Left kidney (tissue), 2 donors: ENCODE results near the gene ITPRID2. TPM values are rescaled to one million over a fixed set of nuclear protein-coding genes. Genes with fewer than 3 reads are reported as not detected.

Source experiments
- DNase-seq: peaks from one replicate; pipeline ENCODE4 v3.0.0-alpha.2; 2013
- polyA plus RNA-seq: library from polyadenylated mRNA; unstranded; fragments of 120-200 nt; gene quantifications from one replicate; pipeline ENCODE4 v1.2.1, GENCODE V29; 2013; ENCODE audit not compliant: insufficient read length

Gene ITPRID2
- polyA plus RNA-seq, 1 donor: 206 TPM

DNA sequence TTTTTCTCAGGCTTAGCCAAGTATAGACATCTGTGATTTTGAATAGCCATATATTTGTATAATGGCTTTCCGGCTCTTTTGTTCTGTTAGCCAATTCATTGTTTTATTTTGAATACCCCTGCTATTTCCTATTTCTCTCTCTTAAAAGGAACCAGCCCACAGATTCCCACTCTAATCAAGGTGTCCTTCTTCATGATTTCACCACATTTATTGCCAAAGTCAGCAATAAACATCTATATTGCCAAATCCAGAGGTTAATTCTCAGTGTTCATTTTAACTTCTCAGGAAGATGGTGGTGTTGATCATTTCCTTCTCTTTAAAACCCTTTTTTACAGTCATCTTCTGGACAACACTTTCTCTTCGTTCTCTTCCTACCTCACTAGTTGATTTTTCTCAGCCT is 13.1 kb upstream of the ITPRID2 start:
- DNase-seq: no peak

DNA sequence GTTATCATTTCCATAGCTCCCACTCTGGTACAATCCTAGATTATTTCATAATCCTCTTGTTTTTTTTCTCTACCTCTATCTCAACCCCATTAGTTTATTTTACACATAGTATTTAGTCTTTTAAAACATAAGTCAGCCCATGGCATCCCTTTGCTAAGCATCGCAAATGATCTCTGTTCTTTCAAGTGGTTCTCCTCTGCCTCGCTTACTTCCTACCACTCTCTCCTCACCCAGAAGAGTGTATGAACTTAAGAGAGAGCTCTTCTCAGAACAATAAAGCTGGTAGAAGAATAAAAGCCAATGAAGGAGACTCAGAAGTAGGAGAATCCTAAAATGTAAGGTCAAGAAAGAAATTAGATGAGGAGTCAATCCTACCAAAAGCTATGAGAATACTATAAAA is 12.2 kb upstream of the ITPRID2 start:
- DNase-seq: no peak

DNA sequence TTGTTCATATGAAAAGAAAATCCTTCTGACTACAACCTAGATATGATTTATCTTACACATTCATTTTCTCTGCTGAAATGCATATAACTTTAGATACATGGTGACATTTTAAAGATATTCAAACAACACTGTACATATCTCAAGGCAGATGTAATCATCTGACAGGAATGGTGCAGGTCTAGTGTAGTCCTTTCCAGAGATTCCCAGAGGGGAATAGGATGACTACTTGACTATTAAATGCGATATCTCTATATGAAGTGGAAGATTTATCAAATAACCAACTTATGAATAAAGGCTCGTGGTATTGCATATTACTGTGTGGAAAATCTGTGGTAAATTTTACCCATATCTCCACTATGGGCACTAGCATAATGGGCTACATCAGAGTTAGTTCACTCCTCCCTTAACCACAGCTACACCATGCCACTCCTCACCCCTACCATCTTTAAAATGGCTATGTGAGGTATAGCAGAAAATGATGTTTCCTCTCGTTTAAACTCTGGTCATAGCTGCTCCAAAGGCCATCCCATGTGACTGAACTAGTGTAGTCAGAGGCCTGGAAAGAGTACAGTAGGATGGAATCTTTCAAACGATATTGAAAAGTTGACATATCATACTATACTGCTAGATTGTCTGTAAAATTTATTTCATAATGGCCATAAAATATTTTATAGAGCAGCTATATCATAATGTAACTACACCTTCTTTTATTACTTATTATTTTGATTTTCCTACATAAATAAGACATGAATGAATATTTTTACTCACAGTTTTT is 9.1 kb upstream of the ITPRID2 start:
- no peak for DNase-seq

DNA sequence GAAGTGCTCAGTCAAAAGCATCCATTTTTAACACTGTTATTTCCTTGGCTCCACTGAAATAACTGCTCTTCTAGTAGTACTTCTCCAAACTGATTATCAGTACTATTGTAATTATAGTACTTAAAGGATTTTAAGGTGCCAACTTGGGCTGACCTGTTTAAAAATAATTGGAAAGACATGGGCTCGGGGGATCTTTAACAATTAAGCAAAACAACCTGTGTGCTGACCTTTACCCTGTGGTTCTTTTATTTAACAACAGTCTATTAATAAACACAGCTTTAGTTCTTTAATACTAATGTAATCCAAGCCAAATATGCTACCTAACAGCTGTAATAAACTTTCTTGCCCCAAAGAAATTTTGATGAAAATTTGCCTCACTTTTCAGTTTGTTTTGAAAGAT is 6.9 kb upstream of the ITPRID2 start:
- no peak for DNase-seq

DNA sequence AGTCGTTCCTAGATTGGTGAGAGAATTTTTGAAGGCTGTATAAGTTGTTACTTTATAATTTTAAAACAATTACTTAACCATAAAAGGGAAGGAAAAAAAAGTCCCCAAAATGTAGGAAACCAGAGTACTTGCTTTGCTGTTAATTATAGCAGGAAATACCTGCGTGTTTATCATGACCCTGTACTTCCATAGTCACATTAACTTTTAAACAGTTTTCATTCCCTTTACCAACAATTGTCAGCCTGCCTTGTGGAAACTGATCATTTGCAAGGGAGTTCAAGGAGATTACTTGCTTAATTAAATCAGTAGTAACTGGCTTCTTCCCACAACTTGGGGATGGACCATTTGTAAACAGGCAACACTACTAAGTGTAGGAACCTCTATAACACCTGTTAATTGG is 6.4 kb upstream of the ITPRID2 start:
- no peak for DNase-seq

DNA sequence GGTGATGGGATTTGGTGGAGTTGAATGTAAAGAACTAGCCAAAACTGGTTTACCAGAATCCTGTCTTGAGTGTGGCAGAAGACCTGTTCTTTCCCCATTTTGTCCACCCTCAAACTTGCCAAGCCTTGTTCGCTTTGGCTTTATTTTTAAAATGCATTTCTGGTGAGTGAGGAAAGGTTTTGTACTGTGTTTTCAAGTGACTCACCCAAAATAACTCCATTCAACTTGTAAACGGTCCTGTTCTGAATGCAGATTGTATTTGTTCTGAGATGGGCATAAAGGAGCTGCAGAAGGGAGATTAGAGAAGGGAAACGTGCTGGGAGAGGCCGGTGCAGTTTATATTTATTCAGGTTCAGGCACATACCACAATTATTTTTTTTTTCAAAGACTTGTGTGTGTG is 5.3 kb upstream of the ITPRID2 start:
- no peak for DNase-seq

DNA sequence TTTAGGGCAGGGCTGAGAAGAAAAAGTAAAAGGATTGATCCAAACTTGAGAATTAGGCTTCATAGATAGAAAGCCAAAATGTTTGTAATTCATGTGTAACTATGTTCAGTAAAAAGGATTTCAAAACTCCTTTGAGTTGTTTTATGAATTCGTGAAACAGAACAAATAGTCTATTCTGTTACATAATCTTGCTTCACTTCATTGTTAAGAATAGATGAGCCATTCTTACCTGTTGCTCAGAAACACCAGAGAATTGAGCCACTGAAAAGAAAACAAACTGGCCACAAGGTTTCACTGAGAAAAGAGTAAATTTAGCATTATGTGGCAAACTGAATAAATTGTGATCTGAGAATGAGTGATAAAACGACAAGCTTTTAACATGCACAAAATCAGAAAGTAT is 4.5 kb upstream of the ITPRID2 start:
- no peak for DNase-seq

DNA sequence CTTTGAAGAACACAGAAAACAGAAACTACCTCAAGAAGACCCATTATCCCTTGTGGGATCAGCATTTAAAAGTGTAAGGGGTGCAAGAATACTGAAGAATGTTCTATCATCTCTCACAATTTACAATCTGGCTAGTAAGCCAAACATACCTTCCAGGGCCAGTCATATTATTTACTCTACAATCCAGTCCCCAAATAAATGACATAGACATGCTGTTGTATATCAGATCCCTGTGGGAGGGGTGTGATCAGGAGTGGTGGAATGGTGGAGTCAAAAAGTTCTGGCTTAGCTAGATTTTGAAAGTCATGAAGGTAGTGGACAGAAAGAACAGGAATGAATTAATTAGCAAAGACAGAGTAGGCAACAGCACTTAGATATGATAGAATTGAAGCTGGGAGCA is 1.8 kb upstream of the ITPRID2 start:
- no peak for DNase-seq

DNA sequence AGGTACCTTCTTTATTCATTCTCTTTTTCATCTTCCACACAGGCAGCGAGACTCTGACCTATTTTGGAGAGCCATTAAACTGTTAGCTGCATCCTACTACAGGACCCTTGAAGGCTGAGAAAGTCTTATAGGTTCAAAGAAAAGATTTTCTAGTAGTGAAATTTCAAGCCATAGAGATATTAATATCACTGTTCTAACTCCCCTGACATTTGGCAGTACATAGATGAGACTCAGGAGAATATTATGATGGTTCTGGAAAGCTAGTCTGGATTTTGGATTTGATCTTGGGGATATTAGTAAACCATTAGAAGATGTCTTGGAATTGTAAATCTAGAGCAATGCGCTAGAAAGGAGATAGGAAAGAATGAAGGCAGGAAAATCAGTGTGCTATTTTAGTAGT is 1.3 kb upstream of the ITPRID2 start:
- DNase-seq: no peak

DNA sequence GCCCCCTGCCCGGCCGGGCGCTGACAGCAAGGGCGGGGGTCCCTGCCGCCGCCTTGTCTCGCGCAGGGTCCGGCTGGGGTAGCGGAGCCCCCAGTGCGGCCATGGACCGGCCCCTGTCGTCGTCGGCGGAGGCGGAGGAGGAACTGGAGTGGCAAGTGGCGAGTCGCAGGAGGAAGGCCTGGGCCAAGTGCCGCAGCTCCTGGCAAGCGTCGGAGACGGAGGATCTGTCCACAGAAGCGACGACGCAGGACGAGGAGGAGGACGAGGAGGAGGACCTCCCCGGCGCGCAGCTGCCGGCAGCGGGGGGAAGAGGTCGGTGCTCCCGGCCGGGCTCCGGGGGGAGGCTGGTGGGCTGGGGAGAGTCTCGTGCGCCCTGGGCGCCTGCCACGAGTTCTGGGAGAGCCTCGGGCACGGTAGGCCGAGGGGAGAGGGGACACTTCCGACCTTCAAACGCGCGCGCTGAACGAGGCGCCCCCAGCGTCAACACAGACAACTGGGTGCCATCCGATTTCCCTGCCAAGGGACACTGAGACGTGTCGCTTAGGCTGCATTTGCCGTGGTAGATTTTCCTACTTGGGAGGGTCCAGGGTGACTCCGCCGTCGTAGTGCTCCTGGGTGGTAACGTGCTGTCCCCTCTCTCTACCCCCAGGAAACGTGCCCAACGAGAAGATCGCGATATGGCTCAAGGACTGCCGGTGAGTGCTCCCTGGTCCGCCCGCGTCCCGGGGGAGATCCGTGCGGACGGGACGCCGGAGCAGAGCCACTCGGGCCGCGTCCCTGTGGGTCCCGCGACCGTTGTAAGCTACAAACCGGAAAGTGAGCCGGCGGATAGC is 652 bp downstream of the ITPRID2 start:
- peak; percentile 64 for DNase-seq

DNA sequence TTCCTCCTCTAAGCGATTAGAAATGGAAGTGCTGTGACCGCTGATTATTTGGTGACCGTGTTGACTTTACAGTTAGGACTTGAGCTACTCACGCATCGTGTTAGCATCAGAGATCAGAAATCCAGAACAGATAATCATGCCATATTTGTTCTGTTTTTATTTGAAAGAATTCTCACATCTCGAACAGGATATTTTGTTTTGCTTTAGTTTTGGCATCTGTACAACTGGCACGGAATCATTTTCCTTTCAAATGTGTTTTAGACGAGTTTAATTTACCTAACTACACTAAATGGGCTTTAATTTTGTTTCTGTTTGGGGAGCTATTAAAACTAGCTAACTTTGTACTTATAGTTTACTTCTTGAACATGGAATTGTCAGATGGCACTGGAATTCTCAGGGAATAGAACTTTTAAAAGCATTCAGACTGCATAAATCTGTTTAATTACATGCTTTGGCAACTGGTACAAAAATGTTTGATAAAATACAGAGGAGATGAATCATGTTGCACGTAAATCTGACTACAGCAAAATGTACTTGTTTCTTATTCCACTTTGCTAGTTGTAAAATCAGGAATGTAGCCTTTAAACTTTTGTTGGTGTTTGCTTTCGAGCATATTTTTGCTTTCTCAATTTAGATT is 1.4 kb downstream of the ITPRID2 start:
- DNase-seq: peak; percentile 52

DNA sequence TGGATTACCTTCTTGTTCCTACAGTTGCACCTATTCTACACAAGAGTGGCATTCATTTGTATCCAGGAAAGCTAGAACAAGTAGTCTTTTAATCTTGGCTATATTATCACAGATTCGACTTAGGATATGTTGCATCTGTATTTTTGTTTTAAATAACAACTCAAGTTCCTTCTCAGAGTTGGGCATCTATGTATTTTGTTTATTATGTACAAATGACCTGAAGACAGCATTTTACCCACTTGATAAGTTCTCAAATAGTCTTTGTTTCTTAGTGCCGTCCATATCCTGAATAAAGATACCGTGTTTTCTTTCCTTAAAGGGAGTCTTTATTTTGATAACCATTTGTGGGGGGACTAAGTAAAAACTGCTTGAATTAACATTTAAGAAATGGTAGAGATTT is 2.9 kb downstream of the ITPRID2 start:
- DNase-seq: no peak

DNA sequence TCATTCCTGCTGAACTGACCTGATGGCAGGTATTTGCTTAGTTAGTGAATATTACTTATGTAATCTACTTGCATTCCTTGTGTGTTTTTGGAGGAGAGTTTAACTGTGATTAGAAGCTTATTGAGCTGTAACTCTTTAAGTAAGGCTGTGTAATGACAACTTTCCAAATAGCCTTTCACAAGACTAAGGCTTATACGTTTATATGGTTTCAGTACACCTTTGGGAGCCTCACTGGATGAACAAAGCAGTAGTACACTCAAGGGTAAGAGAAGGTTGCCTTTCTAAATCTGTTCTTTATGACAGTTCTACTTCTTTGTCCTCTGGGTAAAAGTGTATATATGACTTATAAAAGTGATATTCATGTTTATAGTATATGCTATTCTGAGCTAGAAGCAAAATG is 4.3 kb downstream of the ITPRID2 start:
- DNase-seq: no peak

DNA sequence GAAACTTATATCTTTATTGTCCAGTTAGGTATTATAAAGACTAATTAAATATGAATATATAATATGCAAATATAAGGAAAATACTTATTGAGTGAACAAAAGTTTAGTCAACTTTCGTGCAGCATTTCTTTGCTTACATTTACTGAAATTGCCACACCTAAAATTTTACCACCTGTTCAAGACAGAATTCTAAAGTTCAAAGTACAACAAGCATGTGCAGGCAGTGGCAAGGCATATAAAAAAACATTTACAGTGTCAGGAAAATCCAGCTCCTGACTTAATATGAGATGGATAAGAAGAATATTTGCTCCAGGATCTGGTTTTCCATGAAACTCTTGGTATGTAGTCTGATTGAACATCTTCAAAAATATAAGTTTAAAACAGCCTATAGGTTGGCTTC is 4.8 kb downstream of the ITPRID2 start:
- DNase-seq: no peak

DNA sequence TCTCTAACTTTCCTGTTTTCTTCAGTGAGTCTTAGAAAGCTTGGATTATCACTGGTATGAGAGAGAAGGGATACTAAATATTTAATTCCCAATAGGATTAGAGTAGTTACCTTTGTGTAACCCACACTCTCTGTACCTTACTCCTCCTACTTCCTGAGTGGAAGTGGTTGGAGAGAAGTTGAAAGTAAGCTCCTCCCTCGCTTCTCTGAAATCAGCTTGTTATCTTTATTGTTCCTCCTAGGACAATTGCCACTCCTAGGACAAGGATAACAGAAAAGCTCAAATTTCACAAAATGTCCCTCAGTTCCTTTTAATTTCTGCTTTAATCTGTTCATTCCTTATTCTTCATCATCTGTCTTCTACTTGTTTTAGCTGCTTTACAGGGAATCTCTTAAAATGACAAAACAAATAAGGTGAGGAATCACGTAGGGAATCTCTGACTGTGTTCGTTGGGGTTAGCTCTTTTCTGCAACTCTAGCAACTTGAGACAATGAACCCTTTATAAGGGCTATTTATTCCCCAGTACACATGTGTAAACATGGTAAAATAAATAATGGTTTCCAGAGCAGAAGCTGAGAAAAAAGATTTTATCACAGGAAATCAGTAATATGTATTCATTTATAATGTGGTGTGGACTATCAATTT is 8.6 kb downstream of the ITPRID2 start:
- no peak for DNase-seq

DNA sequence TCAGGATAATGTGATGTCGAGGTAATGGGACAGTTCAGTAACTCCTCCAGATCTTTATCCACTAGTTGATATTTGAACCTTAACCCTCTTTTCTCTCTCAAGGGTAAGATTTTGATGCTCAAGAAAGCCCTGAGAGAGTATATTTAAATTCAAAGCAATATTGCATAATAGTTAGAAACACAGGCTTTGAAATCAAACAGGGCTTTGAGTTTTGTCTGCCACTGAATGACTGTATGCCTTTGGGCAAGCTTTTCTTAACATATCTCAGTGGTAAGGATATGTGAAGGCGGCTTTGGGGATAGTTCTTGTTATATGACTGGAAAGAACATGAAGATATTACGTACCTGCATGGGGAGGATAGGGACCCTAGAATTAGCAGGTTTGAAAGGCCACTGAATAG is 11.1 kb downstream of the ITPRID2 start:
- no peak for DNase-seq

DNA sequence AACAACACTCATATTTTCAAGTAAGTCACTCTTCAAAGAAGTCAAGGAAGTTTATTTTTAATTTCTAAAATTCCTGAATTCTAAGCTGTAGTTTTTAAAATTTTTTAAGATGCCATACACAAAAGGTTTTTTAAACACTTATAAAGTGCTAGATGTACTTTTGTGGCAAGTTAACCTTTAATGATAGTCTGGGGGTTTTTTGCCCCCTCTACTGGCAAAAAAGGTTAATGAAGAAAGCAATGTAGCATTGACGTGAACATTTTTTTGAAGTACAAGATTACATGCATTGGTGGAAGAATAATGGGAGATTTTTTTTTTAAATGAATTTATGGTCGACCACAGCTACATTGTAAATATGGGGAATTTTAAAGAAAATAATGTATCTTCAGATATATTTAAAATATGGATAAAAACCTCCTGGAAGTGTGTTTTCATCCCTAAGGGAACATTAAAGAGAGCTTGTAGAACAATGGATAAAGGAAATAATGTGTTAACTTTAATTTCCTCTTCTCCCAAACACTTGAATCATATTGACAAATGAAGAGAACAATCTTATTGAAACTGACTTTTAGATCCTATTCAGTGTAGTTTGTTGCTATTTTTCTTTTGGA is 12.6 kb downstream of the ITPRID2 start:
- peak; percentile 69 for DNase-seq

DNA sequence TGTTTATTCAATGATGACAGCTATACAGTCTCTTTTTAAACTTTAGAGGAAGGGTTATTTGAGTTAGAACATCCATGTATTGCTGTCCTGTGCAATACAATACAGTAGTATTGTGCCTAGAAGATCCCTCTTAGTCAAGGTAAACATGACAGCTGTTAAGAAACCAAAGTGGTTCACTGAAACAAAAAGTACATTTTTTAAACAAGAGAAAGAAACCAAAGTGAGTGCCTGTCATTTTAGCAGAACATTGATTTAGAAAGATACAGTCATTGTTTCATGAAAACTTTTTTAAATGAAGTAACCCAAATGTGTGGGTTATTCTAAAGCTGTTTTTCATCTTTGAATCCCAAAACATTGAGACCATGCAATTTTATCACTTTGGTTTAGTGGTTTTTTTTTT is 15.5 kb downstream of the ITPRID2 start:
- DNase-seq: no peak

DNA sequence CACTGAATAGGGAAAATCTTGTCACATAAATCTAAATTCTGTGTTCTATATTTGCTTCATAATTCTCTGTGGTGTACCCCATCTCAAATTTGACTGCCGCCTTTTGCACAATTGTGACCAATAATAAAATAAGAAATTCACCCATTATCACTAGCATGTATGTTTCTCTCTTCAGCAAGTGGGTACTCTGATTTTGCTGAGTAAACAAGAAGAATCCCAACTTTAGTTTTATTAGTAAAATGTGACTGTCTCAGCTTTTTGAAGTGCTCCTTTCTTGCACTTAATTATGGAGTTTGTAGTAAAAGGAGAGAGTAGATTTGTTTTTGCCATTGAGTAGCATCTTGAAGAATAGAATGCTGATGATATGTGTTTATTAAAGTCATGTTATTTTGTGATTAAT is 16.1 kb downstream of the ITPRID2 start:
- DNase-seq: no peak

DNA sequence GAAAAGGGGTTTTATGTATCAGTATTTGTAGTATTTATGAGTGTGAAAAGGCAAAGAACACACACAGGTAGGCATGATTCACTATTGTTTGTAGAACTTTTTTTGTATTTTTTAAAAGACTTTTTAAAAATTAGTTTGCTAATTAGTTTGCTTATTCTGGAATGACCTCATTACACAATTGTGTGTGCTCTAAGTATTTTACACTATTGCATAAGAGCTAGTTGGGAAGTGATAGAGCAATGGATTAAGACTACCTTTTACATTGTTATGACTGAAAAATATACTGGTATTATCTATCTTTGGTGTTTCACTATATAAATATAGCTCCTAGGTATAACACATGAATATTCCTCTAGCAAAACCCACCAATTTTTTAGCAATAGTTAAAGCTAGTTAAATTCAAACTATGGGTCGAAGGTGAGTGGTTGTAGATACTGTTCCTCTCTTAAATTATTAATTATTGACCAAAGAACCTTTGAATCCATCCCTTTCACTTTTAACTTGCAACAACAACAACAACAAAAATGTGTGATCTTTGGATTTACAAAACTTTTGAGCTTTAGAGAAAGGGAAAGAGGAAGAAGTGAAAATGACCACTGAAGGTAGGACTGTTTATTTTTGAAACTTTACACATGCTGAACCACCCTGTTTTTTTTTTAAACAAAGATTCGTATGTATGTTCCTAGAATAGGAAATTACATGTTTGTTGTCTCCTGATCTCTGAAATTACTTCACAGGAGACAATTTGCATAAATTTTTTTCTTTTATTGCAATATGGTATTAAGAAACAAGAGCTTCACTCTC is 18.7 kb downstream of the ITPRID2 start:
- no peak for DNase-seq

DNA sequence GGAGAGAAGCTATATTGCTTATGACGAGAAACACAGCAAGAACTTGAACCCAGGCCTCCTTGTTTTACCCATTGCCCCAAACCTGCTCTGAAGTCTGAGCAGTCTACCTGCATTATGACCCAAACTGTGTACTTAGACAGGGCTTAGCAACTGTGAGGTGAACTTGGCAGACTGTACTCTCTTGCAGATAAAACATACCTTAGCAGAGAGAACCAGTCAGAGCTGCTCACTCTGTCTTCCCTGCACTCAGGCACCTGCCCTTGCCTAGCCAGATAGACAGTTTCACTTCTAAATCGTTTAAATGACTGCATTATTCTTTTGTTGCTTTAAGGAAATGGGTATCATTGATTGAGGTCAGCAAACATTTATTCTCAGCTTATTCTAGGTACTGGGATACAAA is 20.3 kb downstream of the ITPRID2 start:
- no peak for DNase-seq
